Stimulated activated CD4-positive, alpha-beta T cell treated with anti-CD3 and anti-CD28 coated beads, Interleukin-12 subunit alpha, Interleukin-12 subunit beta, amount 100 ng/mL, for 4 hours (primary cell): ENCODE measurements around the gene CMPK1.
"Not testable (repeated sequence)": the region's sequence is repeated elsewhere in the genome, so short reads cannot be mapped to it uniquely, and the experiment has no call there.

Source experiments
- DNase-seq: peaks from one replicate; pipeline ENCODE4 v3.0.0-alpha.2; 2020

The CMPK1 gene

DNA sequence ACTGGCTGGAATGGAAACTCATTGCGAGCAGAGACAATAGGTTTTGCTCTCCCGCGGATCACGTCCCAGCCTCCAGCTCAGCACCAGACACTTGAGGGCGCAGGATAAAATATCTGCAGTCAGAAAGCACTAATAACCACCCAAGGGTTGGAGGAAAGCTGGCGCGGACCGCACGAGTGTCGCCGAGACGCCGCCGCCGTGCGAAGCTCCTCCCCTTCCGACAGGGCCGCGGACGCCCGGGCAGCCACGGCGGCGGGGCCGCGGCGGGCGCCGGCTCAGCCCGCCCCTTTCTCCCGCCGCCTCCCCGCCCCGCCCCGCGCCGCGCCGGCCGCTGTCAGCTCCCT lies at the start of gene CMPK1:
CMPK1 (plus strand) TSS at position 213 of the 344 bp plus-strand sequence. CDS start 156 bp downstream, outside the sequence.
- peak; percentile 75 for DNase-seq

GRCh38 chr1:47288116-47288515 lies 45.5 kb upstream of the CMPK1 start:
- not testable (repeated sequence) for DNase-seq

- DNase-seq = not testable (repeated sequence)
Observed at GRCh38 chr1:47294863-47295262, 38.7 kb upstream of the CMPK1 start.

GRCh38 chr1:47295579-47295978 lies 38.0 kb upstream of the CMPK1 start:
- DNase-seq = no peak

DNA sequence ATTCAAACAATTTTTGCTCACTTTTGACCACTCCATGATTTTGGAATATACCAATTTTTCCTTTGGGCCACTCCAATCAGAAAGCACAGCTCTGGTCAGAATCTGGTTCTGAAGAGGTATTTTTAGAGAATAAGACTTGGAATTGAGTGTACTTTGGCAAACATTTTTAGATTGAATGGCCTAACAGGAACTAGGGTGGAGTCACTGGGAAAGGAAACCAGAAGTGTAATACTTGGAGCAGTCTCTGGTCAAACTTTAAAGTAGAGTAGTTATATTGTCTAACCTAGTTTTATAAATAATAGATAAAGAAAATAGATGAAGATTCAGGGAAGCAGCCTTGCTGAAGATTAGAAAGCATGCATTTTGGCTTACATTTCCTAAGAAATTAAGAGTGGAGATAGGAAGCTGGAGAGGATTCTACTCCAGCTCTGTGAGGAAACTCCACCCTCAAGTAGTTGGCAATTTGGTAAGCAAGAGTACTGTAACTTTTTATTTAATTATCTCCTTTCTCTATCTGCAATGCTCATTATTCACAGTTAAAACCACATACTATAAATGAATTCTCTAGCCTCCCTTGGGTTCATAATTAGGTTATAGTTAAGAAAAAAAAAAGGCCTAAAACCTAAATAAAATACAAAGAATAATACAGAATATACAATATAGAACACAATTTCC lies 35.4 kb upstream of the CMPK1 start:
- no peak for DNase-seq

GRCh38 chr1:47302472-47302871 lies 31.1 kb upstream of the CMPK1 start:
- DNase-seq = no peak

DNA sequence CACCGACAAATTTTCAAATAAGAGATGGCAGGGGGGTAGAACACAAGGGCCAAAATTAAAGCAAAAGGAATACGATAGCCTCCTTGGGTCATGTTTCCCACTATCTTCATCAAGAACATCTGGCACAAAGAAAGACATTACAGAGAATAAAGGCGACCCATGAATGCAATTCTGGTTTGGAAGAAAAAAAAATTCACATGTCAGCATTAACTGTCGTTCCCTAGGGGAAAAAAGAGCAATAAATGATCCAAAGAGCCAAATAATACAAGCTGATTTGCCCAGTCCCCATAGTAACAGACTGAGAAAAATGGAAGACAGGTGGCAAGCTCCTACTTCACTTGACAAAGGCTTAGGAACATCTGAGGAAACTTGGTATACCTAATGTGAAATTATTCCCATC lies 24.2 kb upstream of the CMPK1 start:
- no peak for DNase-seq

GRCh38 chr1:47313915-47314664 lies 19.5 kb upstream of the CMPK1 start, which contains the start of gene STIL:
Gene STIL (minus strand): TSS chr1:47314147. CDS start chr1:47310319, 3,828 bp downstream.
- peak; percentile 95 for DNase-seq

- no peak for DNase-seq
Observed at GRCh38 chr1:47317841-47318240, 15.7 kb upstream of the CMPK1 start.

GRCh38 chr1:47319968-47320367 lies 13.6 kb upstream of the CMPK1 start:
- DNase-seq = not testable (repeated sequence)

DNA sequence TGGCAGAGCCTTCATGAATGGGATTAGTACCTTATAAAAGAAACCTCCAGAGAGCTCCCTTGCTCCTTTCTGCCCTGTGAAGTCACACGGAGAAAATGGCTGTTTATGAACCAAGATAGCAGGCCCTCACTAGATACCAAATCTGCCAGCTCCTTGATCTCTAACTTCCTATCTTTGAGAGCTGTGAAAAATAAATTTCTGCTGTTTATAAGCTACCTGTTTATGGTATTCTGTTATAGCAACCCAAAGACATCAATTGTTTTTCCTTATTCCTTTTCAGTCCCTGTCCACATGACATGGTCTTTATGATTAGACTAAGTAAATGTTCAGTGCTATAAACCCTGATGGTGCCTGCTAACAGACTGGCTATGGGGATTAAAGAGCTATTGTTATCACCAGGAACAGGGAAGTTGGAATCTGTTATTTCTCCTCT lies 10.0 kb upstream of the CMPK1 start:
- DNase-seq = no peak

- DNase-seq = no peak
Observed at GRCh38 chr1:47324682-47325081, 8.9 kb upstream of the CMPK1 start.

DNA sequence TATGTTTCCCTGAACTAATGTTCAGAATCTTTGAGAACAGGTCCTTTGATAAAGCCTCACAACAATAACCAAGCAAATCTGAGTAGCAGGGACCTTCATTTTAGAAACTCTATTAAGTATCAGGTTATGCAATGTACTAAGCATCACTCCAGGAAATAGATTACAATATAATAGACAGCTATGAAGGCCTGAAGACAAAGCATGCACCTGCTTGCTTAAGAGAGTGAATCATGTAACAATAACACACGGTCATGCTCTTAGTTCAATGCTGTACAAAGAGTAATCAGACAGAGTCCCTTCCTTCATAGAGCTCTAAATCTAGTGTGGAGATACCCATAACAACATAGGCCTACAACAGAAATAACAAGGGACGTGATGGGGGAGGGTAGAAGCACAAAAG lies 8.1 kb upstream of the CMPK1 start:
- DNase-seq = no peak

GRCh38 chr1:47326271-47326670 lies 7.3 kb upstream of the CMPK1 start:
- no peak for DNase-seq

DNA sequence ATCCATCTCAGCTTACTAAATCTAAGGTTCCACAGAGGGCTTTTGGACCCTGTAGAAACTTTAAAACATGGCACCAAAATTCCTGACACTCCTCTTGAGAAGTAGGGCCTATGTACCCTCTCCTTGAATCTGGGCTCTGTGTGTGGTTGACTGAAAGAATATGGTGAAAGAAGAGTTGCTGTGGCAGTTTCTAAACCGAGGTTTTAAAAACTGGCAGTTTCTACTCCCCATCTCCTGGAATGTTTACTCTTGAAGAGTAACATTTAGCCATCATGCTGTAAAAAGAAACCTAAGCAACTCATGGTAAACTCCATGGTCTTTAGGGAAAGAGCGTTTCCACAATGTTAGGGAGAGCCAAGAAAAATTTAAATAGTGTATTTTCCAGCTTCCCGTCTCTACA lies 4.6 kb upstream of the CMPK1 start:
- DNase-seq = no peak

GRCh38 chr1:47330212-47330611 lies 3.4 kb upstream of the CMPK1 start:
- DNase-seq = no peak

- DNase-seq = no peak
Observed at GRCh38 chr1:47331875-47332274, 1.7 kb upstream of the CMPK1 start.

DNA sequence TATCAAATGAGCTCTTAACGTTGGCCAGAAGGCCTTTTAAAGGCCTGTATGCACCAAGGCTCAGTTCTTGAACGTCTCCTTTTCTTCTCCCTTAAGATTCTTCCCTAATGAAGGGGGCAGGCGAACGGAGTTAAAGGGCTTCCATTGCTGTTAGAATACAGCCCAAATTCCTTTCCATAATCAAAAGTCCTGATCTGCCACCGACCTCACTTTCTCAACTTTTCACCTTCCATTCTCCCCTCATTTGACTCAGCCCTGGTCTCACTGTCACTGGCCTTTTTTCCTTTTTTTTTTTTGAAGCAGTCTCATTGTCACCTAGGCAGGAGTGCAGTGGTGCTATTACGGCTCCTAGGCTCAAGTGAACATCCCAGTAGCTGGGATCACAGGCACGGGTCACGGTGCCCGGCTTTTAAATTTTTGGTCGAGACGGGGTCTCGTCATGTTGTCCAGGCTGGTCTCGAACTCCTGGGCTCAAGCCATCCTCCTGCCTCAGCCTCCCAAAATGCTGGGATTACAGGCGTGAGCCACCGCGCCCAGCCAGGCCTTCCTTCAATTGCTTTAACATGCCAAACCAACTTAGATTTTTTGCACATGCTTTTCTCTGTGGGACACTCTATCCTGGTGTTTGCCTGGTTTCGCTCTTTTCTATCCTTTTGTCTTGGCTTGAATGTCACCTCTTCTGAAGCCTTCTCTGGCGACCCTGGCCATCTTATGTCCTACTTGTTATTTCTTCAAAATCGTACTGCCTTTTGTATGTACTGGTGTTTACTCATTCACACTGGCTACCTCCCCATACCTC lies 612 bp upstream of the CMPK1 start:
- no peak for DNase-seq

DNA sequence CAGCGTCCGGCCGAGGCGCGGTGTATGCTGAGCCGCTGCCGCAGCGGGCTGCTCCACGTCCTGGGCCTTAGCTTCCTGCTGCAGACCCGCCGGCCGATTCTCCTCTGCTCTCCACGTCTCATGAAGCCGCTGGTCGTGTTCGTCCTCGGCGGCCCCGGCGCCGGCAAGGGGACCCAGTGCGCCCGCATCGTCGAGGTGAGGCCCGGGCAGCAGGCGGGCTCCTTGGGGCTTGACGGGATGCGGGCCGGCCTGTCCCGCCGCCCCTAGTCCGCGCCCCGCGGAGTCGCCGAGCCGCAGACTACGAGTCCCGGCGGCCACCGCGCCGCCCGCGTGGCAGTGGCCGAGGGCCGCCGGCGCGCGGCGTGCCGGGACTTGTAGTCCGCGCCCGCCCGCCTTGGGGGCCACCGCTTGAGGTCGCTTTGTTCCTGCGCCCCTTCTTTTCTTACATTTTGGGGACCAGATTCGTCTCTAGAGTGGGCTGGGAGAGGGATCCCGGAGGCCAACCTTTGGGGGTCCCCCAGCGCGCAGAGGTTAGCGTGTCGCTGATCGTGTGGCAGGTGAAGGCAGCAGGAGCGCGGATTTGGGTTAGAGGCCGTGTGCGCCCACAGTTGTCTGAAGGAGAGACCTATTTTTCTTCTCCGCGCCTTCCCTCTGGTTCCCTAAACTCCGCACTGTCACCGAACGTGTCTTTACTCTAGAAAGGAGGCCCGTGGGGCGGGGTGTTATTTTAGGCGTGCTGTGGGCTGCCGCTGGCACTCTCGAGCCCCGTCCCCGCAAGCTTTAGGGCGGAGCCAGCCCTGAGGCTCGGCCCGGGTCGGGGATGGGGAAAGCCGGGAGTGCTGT lies 553 bp downstream of the CMPK1 start:
- DNase-seq = peak; percentile 70

- DNase-seq = no peak
Observed at GRCh38 chr1:47334765-47335435, 1.3 kb downstream of the CMPK1 start.

- no peak for DNase-seq
Observed at GRCh38 chr1:47337350-47337749, 3.8 kb downstream of the CMPK1 start.
